GM21737 (cell line): ENCODE results near the gene KIF22.

ENCODE experiments used
- ATAC-seq: cut with Tn5 transposase; IDR thresholded peaks from one replicate; pipeline ENCODE4 v1.9.1; 2021; ENCODE audit warnings: mild to moderate bottlenecking, moderate library complexity; ENCODE audit not compliant: unreplicated experiment

Gene KIF22

GRCh38 chr16:29834079-29834478, 43.5 kb downstream of the KIF22 start:
- ATAC-seq = no peak

- ATAC-seq = no peak
Measured at GRCh38 chr16:29835926-29836325, 45.4 kb downstream of the KIF22 start.

- ATAC-seq = no peak
Measured at GRCh38 chr16:29836623-29837022, 46.1 kb downstream of the KIF22 start.

- ATAC-seq = no peak
Measured at GRCh38 chr16:29837841-29838240, 47.3 kb downstream of the KIF22 start.

GRCh38 chr16:29839822-29840221, 49.3 kb downstream of the KIF22 start:
- no peak for ATAC-seq

GRCh38 chr16:29840240-29840639, 49.7 kb downstream of the KIF22 start:
- no peak for ATAC-seq

GRCh38 chr16:29841631-29842030, 51.1 kb downstream of the KIF22 start:
- no peak for ATAC-seq

- ATAC-seq = no peak
Measured at GRCh38 chr16:29842732-29843346, 52.3 kb downstream of the KIF22 start.

GRCh38 chr16:29843931-29844330, 53.4 kb downstream of the KIF22 start:
- ATAC-seq = no peak

- no peak for ATAC-seq
Measured at GRCh38 chr16:29844575-29845331, 54.2 kb downstream of the KIF22 start.

GRCh38 chr16:29845656-29846055, 55.1 kb downstream of the KIF22 start:
- no peak for ATAC-seq

GRCh38 chr16:29848420-29849297, 58.1 kb downstream of the KIF22 start:
- no peak for ATAC-seq

GRCh38 chr16:29849505-29849904, 59.0 kb downstream of the KIF22 start:
- no peak for ATAC-seq

GRCh38 chr16:29850998-29851397, 60.4 kb downstream of the KIF22 start:
- no peak for ATAC-seq

- no peak for ATAC-seq
Measured at GRCh38 chr16:29852654-29853053, 62.1 kb downstream of the KIF22 start.

- no peak for ATAC-seq
Measured at GRCh38 chr16:29854520-29855100, 64.1 kb downstream of the KIF22 start.
